AG09309 (cell line): ENCODE results near the gene S100A13.
A peak's percentile ranks its signal among the peaks of the same experiment; 100 is the strongest.

Experiments
- DNase-seq: peaks from one replicate; pipeline ENCODE4 v3.0.0-alpha.2; 2010; ENCODE audit warnings: low read depth
- H3K4me3 ChIP-seq: 2 replicates; pipeline ENCODE4 v1.5.1; 2011; ENCODE audit warnings: mild to moderate bottlenecking, low read depth, low read length, moderate library complexity; ENCODE audit not compliant: control insufficient read depth
- CTCF ChIP-seq: IDR thresholded peaks from 2 replicates; pipeline ENCODE4 v1.5.1; 2011; ENCODE audit warnings: mild to moderate bottlenecking, low read depth, low read length, inconsistent platforms; ENCODE audit not compliant: insufficient read depth, control insufficient read depth; ENCODE audit errors: missing control alignments

The S100A13 gene

GRCh38 chr1:153608742-153609584 lies 18.3 kb downstream of the S100A13 start:
- peak overlapping the region; percentile 35 for H3K4me3 ChIP-seq
- TF ChIP-seq CTCF, result no peak
- peak; percentile 69 for DNase-seq

- peak overlapping the region; percentile 35 for H3K4me3 ChIP-seq
- no peak for TF ChIP-seq CTCF
- DNase-seq, result no peak
These were observed 19.1 kb downstream of the S100A13 start for GRCh38 chr1:153608089-153608682.

- no peak overlapping the region for H3K4me3 ChIP-seq
- TF ChIP-seq CTCF, result no peak
- no peak for DNase-seq
These were observed 19.9 kb downstream of the S100A13 start for GRCh38 chr1:153607381-153607780.

GRCh38 chr1:153606194-153606593 lies 21.1 kb downstream of the S100A13 start:
- no peak overlapping the region for H3K4me3 ChIP-seq
- no peak for TF ChIP-seq CTCF
- no peak for DNase-seq

GRCh38 chr1:153602749-153603148 lies 24.6 kb downstream of the S100A13 start:
- DNase-seq, result no peak
- no peak for TF ChIP-seq CTCF
- no peak overlapping the region for H3K4me3 ChIP-seq

- DNase-seq, result no peak
- TF ChIP-seq CTCF, result no peak
- no peak overlapping the region for H3K4me3 ChIP-seq
These were observed 27.5 kb downstream of the S100A13 start for GRCh38 chr1:153599847-153600246.
